Mononuclear cell (primary cell): Measurements from ENCODE around the gene CFH. TPM values are rescaled to one million over a fixed set of nuclear protein-coding genes. Genes with fewer than 3 reads are reported as not detected.
"Not testable (repeated sequence)": the region's sequence is repeated elsewhere in the genome, so short reads cannot be mapped to it uniquely, and the experiment has no call there.

ENCODE experiments used
- H3K27me3 ChIP-seq: 2 replicates; pipeline ENCODE4 v1.6.0; 2011; ENCODE audit warnings: low read length, control low read depth; ENCODE audit not compliant: insufficient read depth
- H3K4me1 ChIP-seq: 2 replicates; pipeline ENCODE4 v1.5.1; 2011; ENCODE audit warnings: mild to moderate bottlenecking, low read length, control low read depth; ENCODE audit not compliant: insufficient read depth
- H3K4me3 ChIP-seq: 2 replicates; pipeline ENCODE4 v1.5.1; 2011; ENCODE audit warnings: mild to moderate bottlenecking, low read length, moderate library complexity
- H3K9me3 ChIP-seq: 2 replicates; pipeline ENCODE4 v1.5.1; 2011; ENCODE audit warnings: low read depth, mild to moderate bottlenecking, control low read depth, low read length
- total RNA-seq: library from RNA; depleted of rRNA; stranded (reverse); fragments of >200 nt; gene quantifications from one replicate; pipeline ENCODE4 v1.2.3, GENCODE V29; 2012

CFH gene
- 1.6 TPM for total RNA-seq

DNA sequence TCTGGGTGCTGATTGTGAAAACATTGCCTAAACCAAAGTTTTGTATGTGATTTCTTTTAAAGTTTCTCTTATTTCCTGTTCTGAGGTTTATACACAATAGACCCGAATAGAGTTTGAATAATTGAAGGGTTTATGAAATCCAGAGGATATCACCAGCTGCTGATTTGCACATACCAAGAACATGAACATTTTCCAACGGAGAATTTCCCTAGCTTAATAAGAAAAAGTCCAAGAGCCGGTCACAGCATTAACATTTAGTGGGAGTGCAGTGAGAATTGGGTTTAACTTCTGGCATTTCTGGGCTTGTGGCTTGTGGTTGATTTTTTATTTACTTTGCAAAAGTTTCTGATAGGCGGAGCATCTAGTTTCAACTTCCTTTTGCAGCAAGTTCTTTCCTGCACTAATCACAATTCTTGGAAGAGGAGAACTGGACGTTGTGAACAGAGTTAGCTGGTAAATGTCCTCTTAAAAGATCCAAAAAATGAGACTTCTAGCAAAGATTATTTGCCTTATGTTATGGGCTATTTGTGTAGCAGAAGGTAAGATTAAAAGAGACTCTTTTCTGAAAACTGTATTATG, at the start of gene CFH:
Gene CFH, plus strand, starts transcription at position 407 of the 579 bp plus-strand sequence. Its CDS starts 75 bp downstream, at position 482.
- Histone ChIP-seq H3K4me1 (peaks cover 5% of the 10 kb centered on the region), H3K4me3 (peak within 1 kb of the TSS; percentile 4), H3K27me3 (no peaks in the 10 kb centered on the region), H3K9me3 (no peaks in the 10 kb centered on the region)

DNA sequence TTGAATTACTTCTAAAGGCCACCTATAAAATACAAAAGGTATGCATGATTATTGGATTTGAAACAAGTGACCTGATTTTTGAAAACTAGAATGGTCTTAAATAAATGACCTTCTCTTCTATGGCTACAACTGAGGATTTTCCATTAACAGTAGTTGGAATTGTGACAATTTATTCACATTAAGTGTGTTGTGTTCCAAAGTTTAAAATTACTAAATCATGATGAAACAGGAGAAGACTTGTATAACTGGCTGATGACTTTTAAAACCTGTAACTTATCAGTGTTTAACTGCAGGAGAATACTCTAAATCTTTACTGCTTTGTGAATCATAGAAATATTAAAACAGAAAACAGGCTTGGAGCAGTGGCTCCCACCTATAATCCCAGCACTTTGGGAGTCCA, 48.2 kb upstream of the CFH start:
- Histone ChIP-seq H3K4me1 (peaks cover 2% of the 10 kb centered on the region), H3K9me3 (no peaks in the 10 kb centered on the region), H3K4me3 (no peak overlapping the region), H3K27me3 (peaks cover 15% of the 10 kb centered on the region)

DNA sequence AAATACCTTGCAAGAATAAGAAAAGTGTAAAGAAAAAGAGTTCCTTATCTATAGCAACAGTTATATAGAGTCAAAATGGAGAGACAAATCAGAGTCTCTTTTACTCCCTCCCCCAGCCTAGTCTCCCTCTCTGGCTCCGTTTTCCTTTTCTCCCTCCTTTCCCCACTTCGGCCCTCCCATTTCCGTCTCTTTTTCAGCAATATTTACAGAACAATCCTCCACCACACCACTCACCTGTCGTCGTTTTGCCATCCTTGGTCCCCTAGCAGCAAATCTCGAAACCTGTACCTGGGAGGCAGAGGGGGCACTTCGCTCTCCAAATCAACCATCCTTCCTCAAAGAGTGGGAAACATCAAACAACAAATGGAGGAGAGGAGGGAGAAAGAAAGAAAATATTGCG, 43.9 kb upstream of the CFH start:
- peaks cover 28% of the 10 kb centered on the region for H3K27me3 ChIP-seq
- H3K9me3 ChIP-seq, result no peaks in the 10 kb centered on the region
- peaks cover 3% of the 10 kb centered on the region for H3K4me1 ChIP-seq
- H3K4me3 ChIP-seq, result no peak overlapping the region

GRCh38 chr1:196608390-196609369, 43.2 kb upstream of the CFH start, which contains the start of gene KCNT2:
TSS of gene KCNT2 (minus strand) at chr1:196608440. CDS start at chr1:196608309, 131 bp downstream.
- no peak within 1 kb of the TSS for H3K4me3 ChIP-seq
- H3K9me3 ChIP-seq, result no peaks in the 10 kb centered on the region
- H3K27me3 ChIP-seq, result peaks cover 28% of the 10 kb centered on the region
- H3K4me1 ChIP-seq, result peaks cover 3% of the 10 kb centered on the region

DNA sequence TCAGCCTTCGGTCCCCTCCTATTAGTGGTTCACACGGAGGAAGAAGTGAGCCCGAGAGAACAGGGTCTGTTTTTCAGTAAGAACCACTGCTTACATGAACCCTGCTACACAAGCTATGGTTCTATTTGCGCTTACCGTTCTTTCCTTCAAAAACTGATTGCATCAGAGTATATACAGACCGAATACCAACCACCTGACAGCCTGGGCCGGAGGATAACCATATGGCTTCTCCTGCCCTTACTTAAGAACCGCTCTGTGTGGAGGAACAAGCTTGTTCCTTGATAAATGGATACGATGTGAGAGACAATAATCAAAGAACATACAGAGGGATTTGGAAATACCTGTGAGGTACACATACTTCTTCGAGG, 42.5 kb upstream of the CFH start:
- no peak overlapping the region for H3K4me3 ChIP-seq
- H3K27me3 ChIP-seq, result peaks cover 28% of the 10 kb centered on the region
- H3K9me3 ChIP-seq, result no peaks in the 10 kb centered on the region
- peaks cover 3% of the 10 kb centered on the region for H3K4me1 ChIP-seq

DNA sequence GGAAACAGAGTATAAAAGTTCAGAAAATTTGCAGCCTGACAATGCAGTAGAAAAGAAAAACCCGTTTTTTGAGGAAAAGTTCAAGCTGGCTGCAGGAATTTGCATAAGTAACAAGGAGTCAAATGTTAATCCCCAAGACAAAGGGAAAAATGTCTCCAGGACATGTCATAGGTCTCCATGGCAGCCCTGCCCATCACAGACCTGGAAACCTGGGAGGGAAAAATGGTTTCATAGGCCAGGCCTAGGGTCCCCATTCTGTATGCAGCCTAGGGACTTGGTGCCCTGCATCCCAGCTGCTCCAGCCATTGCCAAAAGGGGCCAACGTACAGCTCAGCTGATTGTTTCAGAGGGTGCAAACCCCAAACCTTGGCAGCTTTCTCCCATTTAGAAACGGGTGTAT, 40.0 kb upstream of the CFH start:
- Histone ChIP-seq H3K4me1 (peaks cover 3% of the 10 kb centered on the region), H3K4me3 (no peak overlapping the region), H3K27me3 (peaks cover 27% of the 10 kb centered on the region), H3K9me3 (no peaks in the 10 kb centered on the region)

DNA sequence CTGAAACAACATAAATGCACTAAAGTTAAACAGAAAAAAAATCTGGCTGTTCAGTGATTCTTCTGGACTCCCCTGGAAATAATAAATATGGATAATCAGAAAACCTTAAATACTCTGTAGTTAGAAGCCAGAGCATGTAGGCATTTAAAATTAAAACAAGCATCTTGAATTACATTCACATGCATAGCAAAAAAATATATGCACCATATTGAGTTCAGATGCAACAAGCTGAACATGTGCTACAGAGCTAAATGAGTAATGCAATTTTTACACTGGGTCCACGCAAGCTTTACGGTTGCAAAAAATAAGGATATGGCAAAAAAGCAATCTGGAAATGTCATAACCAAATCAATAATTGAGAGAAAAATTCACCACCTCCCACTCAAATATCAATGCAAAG, 32.1 kb upstream of the CFH start:
- no peaks in the 10 kb centered on the region for H3K4me1 ChIP-seq
- no peak overlapping the region for H3K4me3 ChIP-seq
- no peaks in the 10 kb centered on the region for H3K9me3 ChIP-seq
- no peaks in the 10 kb centered on the region for H3K27me3 ChIP-seq

GRCh38 chr1:196623079-196623478, 28.8 kb upstream of the CFH start:
- no peaks in the 10 kb centered on the region for H3K27me3 ChIP-seq
- no peaks in the 10 kb centered on the region for H3K9me3 ChIP-seq
- no peak overlapping the region for H3K4me3 ChIP-seq
- no peaks in the 10 kb centered on the region for H3K4me1 ChIP-seq

- no peaks in the 10 kb centered on the region for H3K4me1 ChIP-seq
- H3K27me3 ChIP-seq, result no peaks in the 10 kb centered on the region
- no peak overlapping the region for H3K4me3 ChIP-seq
- H3K9me3 ChIP-seq, result peaks cover 14% of the 10 kb centered on the region
These were observed 23.0 kb upstream of the CFH start for GRCh38 chr1:196628838-196629237.

DNA sequence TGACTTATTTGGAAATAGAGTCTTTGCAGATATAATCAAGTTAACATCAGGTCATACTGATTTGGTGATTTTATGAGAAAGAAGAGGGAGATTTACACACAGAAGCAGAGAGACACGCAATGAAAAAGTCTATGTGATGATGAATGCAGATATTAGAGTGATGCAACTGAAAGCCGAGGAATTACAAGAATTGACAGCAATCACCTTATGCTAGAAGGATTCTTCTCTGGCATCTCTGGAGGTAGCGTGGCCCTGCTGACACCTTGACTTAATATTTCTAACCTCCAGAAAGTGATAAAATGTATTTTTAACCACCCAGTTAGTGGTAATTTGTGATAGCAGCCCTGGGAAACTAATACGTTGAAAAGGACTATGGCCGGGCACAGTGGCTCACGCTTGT, 14.2 kb upstream of the CFH start:
- H3K27me3 ChIP-seq, result no peaks in the 10 kb centered on the region
- H3K4me3 ChIP-seq, result no peak overlapping the region
- H3K4me1 ChIP-seq, result no peaks in the 10 kb centered on the region
- H3K9me3 ChIP-seq, result no peaks in the 10 kb centered on the region

GRCh38 chr1:196638466-196638865, 13.4 kb upstream of the CFH start:
- H3K4me3 ChIP-seq, result no peak overlapping the region
- H3K4me1 ChIP-seq, result no peaks in the 10 kb centered on the region
- H3K27me3 ChIP-seq, result no peaks in the 10 kb centered on the region
- no peaks in the 10 kb centered on the region for H3K9me3 ChIP-seq

DNA sequence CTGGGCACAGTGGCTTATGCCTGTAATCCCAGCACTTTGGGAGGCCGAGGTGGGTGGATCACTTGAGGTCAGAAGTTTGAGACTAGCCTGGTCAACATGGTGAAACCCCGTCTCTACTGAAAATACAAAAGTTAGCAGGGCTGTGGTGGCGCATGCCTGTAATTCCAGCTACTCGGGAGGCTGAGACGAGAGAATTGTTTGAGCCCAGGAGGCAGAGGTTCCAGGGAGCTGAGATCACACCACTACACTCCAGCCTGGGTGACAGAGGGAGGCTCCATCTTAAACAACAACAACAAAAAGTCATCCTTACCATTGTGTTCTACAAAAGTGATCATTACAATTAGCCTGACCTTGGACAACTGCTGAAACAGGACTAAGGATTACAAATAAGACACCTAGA, 12.6 kb upstream of the CFH start:
- H3K9me3 ChIP-seq, H3K27me3 ChIP-seq, H3K4me3 ChIP-seq, H3K4me1 ChIP-seq: not testable (repeated sequence)

GRCh38 chr1:196640976-196641375, 10.9 kb upstream of the CFH start:
- Histone ChIP-seq H3K4me1 (no peaks in the 10 kb centered on the region), H3K4me3 (no peak overlapping the region), H3K9me3 (no peaks in the 10 kb centered on the region), H3K27me3 (no peaks in the 10 kb centered on the region)

- Histone ChIP-seq H3K27me3 (no peaks in the 10 kb centered on the region), H3K4me1 (peaks cover 5% of the 10 kb centered on the region), H3K4me3 (no peak overlapping the region)
These were observed 1.9 kb upstream of the CFH start for GRCh38 chr1:196649990-196650389.

DNA sequence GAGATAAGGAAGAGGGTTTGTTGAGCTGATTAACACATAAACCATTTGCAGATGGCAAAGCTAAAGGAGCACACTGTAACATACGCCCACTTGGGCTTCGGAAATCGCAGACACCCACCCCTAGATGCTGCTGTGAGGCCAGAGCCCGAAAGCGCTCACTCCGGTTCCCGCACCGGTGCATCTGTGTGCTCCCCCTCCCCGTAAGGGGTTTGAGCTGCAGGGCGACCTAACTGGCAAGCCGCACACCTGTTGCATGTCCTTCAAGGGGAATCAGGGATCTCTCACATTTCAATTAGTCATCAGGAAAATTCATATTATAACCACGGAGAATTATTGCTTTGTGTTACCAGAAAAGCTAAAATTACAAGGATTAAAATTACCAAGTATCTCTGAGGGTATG, 1.4 kb upstream of the CFH start:
- H3K27me3 ChIP-seq, result no peaks in the 10 kb centered on the region
- H3K4me3 ChIP-seq, result no peak overlapping the region
- peaks cover 5% of the 10 kb centered on the region for H3K4me1 ChIP-seq

More at GRCh38 chr1:196649990-196650389, 1.9 kb upstream of the CFH start:
- H3K9me3 ChIP-seq, result no peaks in the 10 kb centered on the region

More for the DNA sequence above, 1.4 kb upstream of the CFH start:
- no peaks in the 10 kb centered on the region for H3K9me3 ChIP-seq
